GM12873 (cell line): ENCODE measurements around the gene NME9.

Source experiments
- CTCF ChIP-seq: IDR thresholded peaks from 2 replicates; pipeline ENCODE4 v1.5.1; 2012; ENCODE audit warnings: low read depth, mild to moderate bottlenecking, moderate library complexity, low read length, control low read depth; ENCODE audit not compliant: insufficient read depth; ENCODE audit errors: missing control alignments

NME9 gene

GRCh38 chr3:138351151-138351550 is 21.5 kb upstream of the NME9 start:
- TF ChIP-seq CTCF: no peak

- TF ChIP-seq CTCF: no peak
These were observed 20.4 kb upstream of the NME9 start for GRCh38 chr3:138349926-138350665.

- TF ChIP-seq CTCF: no peak
These were observed 19.4 kb upstream of the NME9 start for GRCh38 chr3:138348754-138349739.

- no peak for TF ChIP-seq CTCF
These were observed 18.5 kb upstream of the NME9 start, which contains the start of gene MRAS for GRCh38 chr3:138347960-138348753. Gene MRAS, plus strand, starts transcription at chr3:138348579. Its CDS starts 24,305 bp downstream, at chr3:138372884.

GRCh38 chr3:138344754-138345153 is 15.1 kb upstream of the NME9 start:
- TF ChIP-seq CTCF: no peak

GRCh38 chr3:138340511-138340910 is 10.9 kb upstream of the NME9 start:
- TF ChIP-seq CTCF: no peak
